Stimulated activated memory B cell treated with anti-CD40 and anti-IgM and Interleukin-4, amounts not matched to agents 10 μg/mL and 1 μg/mL and 100 μg/mL, for 72 hours (primary cell): Measurements from ENCODE around the gene SPATS2.
"Not testable (repeated sequence)": the region's sequence is repeated elsewhere in the genome, so short reads cannot be mapped to it uniquely, and the experiment has no call there.

Source experiments
- ATAC-seq: fragments of 150-1000 bp; cut with Tn5 transposase; 2 replicates; pipeline ENCODE4 v1.10.0; 2021
- H3K27ac Mint-ChIP-seq: one replicate; pipeline ENCODE4 v1.8.0; 2022; ENCODE audit warnings: mild to moderate bottlenecking, mixed read lengths
- H3K27me3 Mint-ChIP-seq: one replicate; pipeline ENCODE4 v1.8.0; 2022; ENCODE audit warnings: mixed read lengths
- H3K36me3 Mint-ChIP-seq: one replicate; pipeline ENCODE4 v1.8.0; 2022; ENCODE audit warnings: mixed read lengths
- H3K4me1 Mint-ChIP-seq: one replicate; pipeline ENCODE4 v1.8.0; 2022; ENCODE audit warnings: mixed read lengths
- H3K4me3 Mint-ChIP-seq: one replicate; pipeline ENCODE4 v1.8.0; 2022; ENCODE audit warnings: mild to moderate bottlenecking, moderate library complexity, mixed read lengths
- H3K9me3 Mint-ChIP-seq: one replicate; pipeline ENCODE4 v1.8.0; 2022; ENCODE audit warnings: mixed read lengths

Gene SPATS2

DNA sequence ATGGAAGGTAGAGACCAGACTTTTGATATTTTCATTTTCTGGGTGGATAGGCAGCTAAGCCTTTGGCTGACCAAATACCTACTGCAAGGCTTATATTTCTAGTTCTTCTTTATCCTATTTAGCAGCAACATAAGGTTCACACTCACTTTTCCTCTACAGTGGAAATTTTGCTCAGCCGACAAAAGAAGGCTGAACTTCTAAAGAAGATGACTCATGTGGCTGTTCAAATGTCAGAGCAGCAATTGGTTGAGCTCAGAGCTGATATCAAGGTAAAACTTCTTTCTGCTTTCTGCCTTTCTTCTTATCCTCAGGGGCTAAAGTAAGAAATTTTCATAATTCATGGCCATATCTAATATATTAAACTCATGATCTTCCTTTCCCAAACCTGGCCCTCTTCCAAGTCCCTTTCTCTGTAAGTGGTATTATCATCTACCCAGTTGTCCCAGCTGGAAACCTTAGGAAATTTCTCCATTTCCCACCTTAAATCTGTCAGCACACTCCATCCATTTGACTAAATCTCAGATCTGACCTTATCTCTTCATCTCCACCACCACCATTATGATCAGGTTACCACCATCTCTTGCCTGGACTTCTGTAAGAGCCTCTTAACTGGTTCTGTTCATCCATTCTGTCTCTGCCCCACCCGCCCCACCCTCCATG, 151.8 kb downstream of the SPATS2 start:
- Mint-ChIP-seq H3K4me3 (no peak overlapping the region), H3K27ac (peak overlapping the region; percentile 62), H3K4me1 (peaks cover 26% of the 10 kb centered on the region), H3K36me3 (peaks cover 16% of the 10 kb centered on the region), H3K27me3 (no peaks in the 10 kb centered on the region), H3K9me3 (no peaks in the 10 kb centered on the region)
- peak; percentile 54 for ATAC-seq

DNA sequence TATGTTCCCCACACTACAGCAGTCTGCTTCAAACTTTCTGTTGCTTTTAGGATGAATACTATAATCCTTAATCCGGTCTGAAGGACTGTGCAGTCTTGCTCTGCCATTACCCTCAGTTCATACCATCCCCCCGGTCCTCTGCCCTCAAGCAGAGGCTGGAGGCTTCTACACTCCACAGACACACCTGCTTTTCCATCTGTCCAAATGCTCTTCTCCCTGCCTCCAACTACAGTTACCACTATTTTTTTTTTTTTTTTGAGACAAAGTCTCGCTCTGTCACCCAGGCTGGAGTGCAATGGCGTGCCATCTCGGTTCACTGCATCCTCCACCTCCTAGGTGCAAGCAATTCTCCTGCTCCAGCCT, 152.3 kb downstream of the SPATS2 start:
- Mint-ChIP-seq H3K27ac (peak overlapping the region; percentile 62), H3K4me3 (no peak overlapping the region), H3K27me3 (no peaks in the 10 kb centered on the region), H3K36me3 (peaks cover 16% of the 10 kb centered on the region), H3K9me3 (no peaks in the 10 kb centered on the region), H3K4me1 (peaks cover 26% of the 10 kb centered on the region)
- no peak for ATAC-seq

DNA sequence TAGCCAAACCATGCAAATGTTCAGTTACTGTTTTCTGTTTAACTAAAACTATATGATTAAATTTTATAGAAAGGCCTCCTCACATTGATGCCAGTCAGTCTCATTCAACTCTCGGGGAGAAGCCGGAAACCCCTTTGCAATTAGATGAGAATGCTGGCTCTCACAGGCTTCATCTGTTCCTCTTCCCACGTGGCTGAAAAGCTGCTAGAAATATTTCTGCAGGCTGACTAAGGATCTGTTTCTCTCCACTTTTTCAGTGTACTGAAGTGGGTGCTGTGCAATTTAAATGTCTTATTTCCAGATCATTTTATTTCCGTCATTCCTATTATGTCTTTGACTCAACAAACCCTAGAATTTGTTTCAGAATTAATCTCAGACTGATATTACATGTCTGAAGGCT, 154.1 kb downstream of the SPATS2 start:
- no peaks in the 10 kb centered on the region for H3K9me3 Mint-ChIP-seq
- H3K27me3 Mint-ChIP-seq = no peaks in the 10 kb centered on the region
- H3K4me1 Mint-ChIP-seq = peaks cover 26% of the 10 kb centered on the region
- ATAC-seq = no peak
- no peak overlapping the region for H3K4me3 Mint-ChIP-seq
- no peak overlapping the region for H3K27ac Mint-ChIP-seq
- H3K36me3 Mint-ChIP-seq = peaks cover 35% of the 10 kb centered on the region

DNA sequence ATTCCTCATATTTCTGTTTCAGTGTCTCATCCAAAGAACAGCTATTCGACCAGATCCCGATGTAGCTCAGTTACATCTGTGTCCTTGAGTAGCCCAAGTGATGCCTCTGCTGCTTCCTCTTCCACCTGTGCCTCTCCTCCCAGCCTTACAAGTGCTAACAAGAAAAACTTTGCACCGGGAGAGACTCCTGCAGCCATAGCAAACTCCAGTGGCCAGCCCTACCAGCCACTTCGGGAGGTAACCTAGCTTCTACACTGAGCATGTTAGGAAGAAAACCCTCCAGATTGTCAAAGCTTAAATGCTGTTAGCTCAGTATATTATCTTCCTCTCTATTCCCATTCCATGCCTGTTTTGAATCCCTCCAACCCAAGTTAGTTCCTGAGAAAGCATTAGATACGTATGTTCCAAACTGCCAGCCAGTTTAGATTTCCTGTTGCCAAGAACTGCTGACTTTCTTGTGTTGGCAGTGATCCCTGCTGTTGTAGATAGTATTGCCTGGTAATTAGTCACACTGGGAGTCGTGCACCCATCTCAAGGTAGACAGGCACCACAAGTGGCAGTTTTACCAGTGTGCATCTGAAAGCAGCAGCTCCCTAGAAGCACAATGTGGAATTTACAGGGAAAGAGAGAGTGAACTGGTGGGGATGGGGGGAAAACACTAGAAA, 157.5 kb downstream of the SPATS2 start:
- Mint-ChIP-seq H3K36me3 (peaks cover 29% of the 10 kb centered on the region), H3K4me3 (no peak overlapping the region), H3K27me3 (no peaks in the 10 kb centered on the region), H3K27ac (no peak overlapping the region), H3K4me1 (peaks cover 16% of the 10 kb centered on the region), H3K9me3 (no peaks in the 10 kb centered on the region)
- no peak for ATAC-seq

DNA sequence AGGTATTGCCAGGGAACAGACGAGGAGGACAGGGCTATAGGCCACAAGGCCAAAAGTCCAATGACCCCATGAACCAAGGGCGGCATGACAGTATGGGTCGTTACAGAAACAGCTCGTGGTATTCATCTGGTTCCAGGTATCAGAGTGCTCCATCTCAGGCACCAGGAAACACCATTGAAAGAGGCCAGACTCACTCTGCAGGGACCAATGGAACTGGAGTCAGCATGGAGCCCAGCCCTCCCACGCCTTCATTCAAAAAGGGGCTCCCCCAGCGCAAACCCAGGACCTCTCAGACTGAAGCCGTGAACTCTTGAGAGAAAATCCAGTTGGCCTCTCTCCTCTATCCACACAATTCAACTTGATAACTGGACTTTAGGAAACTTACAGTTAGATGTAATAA, 158.7 kb downstream of the SPATS2 start:
- no peaks in the 10 kb centered on the region for H3K9me3 Mint-ChIP-seq
- H3K27ac Mint-ChIP-seq = no peak overlapping the region
- ATAC-seq = no peak
- H3K27me3 Mint-ChIP-seq = no peaks in the 10 kb centered on the region
- H3K4me3 Mint-ChIP-seq = no peak overlapping the region
- peaks cover 28% of the 10 kb centered on the region for H3K36me3 Mint-ChIP-seq
- peaks cover 15% of the 10 kb centered on the region for H3K4me1 Mint-ChIP-seq

DNA sequence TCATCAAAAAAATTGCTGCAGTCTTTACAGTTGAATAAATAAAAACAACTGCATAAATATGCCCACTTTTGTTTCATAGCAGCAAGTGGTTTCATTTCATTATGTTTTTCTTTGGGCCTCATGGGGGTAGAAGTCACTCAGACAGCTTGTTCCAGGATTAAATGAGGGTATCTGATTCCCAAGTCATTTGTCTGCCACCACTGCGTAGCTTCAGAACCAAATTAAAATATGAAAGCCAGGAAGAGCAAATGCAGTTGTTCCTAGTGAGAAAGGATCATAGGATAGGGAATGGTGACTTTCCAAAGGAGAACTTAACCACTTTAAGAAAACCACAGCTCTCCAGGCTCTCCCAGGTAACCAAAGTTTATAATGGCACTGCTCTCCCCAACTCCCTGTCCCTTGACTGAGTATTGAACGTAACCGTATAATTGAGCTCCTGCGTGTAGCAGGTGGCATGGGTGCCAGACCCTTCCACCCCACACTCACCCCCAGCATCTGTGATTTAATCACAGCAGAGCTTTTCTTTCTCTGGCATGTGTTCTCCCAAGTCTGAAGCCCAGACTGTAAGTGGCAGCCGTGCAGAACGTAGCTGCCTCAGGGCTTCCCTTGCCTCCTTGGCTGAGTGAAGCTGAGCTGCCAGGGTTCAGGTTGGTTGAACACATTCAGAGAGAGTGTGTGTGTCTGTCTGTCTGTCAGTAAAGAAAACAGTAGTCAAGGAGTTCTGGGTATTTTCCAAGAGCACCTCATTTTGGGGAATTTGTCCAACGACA, 160.3 kb downstream of the SPATS2 start:
- no peaks in the 10 kb centered on the region for H3K27me3 Mint-ChIP-seq
- ATAC-seq = no peak

DNA sequence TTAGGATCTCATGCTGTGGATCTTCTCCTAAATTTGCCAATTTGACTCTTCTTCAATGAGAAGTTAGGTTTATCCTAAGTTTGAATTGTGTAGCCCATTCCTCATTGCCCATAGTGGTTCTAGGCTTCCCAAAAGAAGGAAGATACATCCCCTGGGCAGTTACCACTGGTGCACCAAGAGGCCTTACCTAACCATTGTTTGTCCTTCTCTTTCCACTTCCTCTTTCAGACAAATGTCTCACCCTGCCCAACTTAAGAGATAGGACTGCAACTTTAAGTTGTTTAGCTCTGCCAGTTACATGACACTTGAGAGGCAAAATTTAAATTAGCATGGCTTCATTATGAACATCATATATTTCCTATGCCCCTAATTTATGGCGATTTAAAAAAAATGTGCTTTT, 162.2 kb downstream of the SPATS2 start:
- H3K36me3 Mint-ChIP-seq = peaks cover 22% of the 10 kb centered on the region

More for the DNA sequence above, 160.3 kb downstream of the SPATS2 start:
- Mint-ChIP-seq H3K36me3 (peaks cover 25% of the 10 kb centered on the region), H3K9me3 (no peaks in the 10 kb centered on the region), H3K4me1 (peaks cover 1% of the 10 kb centered on the region), H3K4me3 (no peak overlapping the region), H3K27ac (no peak overlapping the region)

DNA sequence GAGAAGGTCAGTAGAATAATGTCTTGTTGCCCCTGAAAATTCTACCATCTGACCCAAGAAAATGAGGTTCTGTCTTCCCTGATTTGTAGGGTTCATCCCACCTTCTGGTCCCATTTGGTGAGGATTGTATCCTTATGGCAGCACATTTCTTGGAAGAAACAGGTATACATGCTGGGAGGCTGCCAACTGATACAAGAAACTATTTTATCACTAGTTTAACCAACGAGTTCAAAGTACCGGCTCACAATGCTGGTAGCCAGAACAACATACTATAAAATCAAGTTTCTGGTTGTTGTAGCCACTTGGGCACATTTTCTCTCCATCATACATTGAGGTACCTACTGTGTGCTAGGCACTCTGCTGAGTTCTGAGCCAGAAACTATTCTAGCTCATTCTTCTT, 164.5 kb downstream of the SPATS2 start:
- Mint-ChIP-seq H3K9me3 (no peaks in the 10 kb centered on the region), H3K4me3 (no peak overlapping the region), H3K27me3 (peaks cover 21% of the 10 kb centered on the region), H3K4me1 (peaks cover 5% of the 10 kb centered on the region), H3K27ac (no peak overlapping the region), H3K36me3 (no peaks in the 10 kb centered on the region)
- ATAC-seq = no peak

More for the DNA sequence above, 162.2 kb downstream of the SPATS2 start:
- Mint-ChIP-seq H3K9me3 (no peaks in the 10 kb centered on the region), H3K4me3 (no peak overlapping the region), H3K27ac (no peak overlapping the region), H3K27me3 (no peaks in the 10 kb centered on the region), H3K4me1 (no peaks in the 10 kb centered on the region)
- ATAC-seq = no peak

DNA sequence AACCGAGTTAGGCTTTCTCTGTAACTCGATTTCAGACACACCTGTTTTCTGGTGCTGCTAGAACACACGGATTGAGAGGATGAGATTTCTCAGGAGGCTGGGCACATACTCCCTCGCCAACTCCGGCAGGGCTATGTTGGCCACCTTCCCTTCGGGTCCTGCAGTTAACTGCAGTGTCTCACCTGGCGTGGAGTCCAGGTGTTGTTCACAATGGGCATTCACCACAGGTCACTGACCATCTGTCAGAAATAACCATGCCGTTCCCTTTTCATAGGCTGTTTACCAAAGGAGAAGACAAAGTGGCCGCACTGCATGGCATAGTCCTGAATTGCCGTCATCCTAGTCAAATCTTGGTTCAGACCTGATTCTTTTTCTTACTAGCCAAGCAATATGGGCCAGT, 166.1 kb downstream of the SPATS2 start:
- no peak for ATAC-seq
- peaks cover 36% of the 10 kb centered on the region for H3K27me3 Mint-ChIP-seq

DNA sequence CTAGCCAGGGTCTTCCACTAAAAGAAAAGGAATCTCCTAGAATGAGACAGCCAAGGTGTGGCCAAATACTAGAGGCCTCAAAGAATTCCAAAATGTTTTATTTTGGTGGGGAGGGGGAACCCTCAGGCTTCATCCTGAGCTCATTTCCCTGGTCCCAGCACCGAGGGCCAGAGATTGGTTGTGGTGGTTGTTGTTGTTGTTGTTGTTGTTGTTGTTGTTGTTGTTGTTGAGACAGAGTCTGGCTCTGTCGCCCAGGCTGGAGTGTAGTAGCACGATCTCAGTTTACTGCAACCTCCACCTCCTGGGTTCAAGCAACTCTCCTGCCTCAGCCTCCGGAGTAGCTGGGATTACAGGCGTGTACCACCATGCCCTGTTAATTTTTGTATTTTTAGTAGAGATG, 166.9 kb downstream of the SPATS2 start:
- H3K9me3 Mint-ChIP-seq, ATAC-seq, H3K4me3 Mint-ChIP-seq, H3K36me3 Mint-ChIP-seq, H3K27ac Mint-ChIP-seq: not testable (repeated sequence)
- Mint-ChIP-seq H3K4me1 (peaks cover 17% of the 10 kb centered on the region), H3K27me3 (peaks cover 36% of the 10 kb centered on the region)

More for the DNA sequence above, 166.1 kb downstream of the SPATS2 start:
- Mint-ChIP-seq H3K4me3 (no peak overlapping the region), H3K36me3 (no peaks in the 10 kb centered on the region), H3K4me1 (peaks cover 17% of the 10 kb centered on the region), H3K27ac (no peak overlapping the region), H3K9me3 (no peaks in the 10 kb centered on the region)

DNA sequence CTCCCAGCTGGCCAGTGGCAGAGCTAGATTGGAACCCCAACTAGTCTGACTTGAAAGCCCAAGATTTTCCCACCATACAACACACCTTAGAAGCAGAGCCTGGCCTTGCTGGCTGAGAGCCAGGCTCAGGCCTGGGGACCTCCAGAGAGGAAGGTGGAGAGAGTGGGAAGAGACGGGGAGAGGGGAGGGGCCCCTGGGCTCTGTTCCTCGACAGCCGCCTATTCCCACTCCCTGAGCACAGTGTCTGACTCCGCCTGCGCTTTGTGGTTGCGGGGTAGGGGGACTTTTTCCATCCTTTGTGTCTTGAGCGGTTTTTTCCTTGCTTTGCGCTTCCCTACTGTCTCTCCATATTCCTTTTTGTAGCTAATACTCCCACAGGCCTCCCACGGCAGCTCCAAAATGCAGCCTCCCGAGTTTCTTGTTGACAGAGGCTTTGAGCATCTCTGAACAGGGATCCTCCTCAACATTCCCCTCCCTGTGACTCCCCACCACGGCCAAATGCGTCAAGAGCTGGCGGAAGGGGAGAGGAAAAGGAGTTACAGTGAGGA, 167.5 kb downstream of the SPATS2 start:
- Mint-ChIP-seq H3K9me3 (no peaks in the 10 kb centered on the region), H3K36me3 (no peaks in the 10 kb centered on the region), H3K4me3 (no peak overlapping the region), H3K4me1 (peaks cover 22% of the 10 kb centered on the region), H3K27me3 (peaks cover 39% of the 10 kb centered on the region), H3K27ac (no peak overlapping the region)
- no peak for ATAC-seq

DNA sequence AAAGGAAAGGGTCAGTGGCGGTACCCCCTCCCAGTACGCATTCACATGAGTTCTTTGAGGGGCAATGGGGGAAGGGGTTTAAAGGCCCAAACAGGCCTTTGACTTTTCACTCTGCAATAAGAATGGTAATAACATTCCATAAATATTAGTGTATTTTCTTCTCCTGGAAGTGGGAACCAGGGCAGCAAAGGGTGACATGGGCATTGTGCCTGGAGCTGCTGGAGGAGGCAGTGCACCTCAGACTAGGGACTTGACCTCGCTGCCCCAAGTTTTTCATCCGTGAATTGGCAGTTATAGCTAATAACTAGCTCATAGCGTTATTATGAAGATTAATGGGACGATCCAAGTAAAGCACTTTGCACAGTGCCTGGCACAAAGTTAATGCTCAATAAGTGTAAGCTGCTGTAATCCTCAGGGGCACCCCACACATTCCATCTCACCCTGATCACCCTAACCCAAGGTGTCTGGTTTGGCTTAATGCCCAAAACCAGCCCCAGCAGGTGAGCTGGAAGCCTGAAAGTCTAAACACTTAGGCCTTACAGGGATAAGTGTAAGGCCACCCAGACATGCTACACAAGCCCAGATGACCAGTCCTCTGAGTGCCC, 168.8 kb downstream of the SPATS2 start:
- no peaks in the 10 kb centered on the region for H3K36me3 Mint-ChIP-seq
- H3K4me3 Mint-ChIP-seq = no peak overlapping the region
- no peak for ATAC-seq
- H3K27me3 Mint-ChIP-seq = peaks cover 47% of the 10 kb centered on the region
- no peaks in the 10 kb centered on the region for H3K9me3 Mint-ChIP-seq
- peaks cover 34% of the 10 kb centered on the region for H3K4me1 Mint-ChIP-seq
- H3K27ac Mint-ChIP-seq = peak overlapping the region; percentile 4

DNA sequence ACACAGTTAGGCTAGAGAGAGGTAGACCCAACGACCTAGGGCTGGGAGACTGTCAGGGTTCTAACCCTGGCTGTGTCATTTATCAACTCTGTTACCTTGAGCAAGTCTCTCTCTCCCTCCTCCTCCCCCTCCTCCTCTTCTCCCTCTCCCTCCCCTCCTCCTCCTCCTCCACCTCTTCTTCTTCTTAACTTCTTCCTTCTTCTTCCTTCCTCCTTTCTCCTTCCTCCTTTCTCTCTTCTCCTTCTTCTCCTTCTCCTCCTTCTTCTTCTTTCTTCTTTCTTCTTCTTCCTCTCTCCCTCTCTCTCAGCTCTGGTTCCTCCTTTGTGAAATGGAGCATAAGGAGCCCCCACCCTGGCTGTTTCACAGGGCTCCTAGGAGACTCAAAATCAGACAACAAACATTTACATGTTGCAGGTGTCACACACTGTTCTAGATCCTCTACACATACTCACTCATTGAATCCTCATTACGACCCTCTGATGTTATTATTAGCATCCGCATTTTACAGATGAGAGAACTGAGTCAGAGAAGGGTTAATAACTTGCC, 169.3 kb downstream of the SPATS2 start:
- peaks cover 47% of the 10 kb centered on the region for H3K27me3 Mint-ChIP-seq
- H3K9me3 Mint-ChIP-seq = no peaks in the 10 kb centered on the region
- no peak for ATAC-seq
- H3K4me3 Mint-ChIP-seq = peak overlapping the region; percentile 1
- peak overlapping the region; percentile 4 for H3K27ac Mint-ChIP-seq
- peaks cover 40% of the 10 kb centered on the region for H3K4me1 Mint-ChIP-seq
- no peaks in the 10 kb centered on the region for H3K36me3 Mint-ChIP-seq

DNA sequence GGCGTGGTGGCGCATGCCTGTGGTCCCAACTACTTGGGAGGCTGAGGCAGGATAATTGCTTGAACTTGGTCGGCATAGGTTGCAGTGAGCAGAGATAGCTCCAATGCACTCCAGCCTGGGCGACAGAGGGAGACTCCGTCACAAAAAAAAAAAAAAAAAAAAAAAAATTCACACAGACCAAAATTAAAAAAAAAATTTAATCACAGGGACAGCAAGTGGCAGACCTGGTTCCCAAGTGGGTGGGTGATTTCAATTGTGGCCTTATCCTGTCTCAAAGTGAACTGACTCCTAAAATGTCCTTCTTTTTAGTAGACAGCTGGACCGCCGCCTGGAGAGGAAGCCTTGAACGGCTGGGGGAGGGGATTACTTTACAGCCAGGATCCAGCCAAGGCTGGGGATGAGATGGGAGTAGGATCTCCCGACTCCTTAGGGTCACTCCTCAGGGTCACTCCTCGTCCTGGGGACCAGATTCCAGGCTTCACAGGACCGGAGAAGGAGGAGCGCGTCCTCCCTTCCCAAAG, 170.0 kb downstream of the SPATS2 start:
- Mint-ChIP-seq H3K9me3 (no peaks in the 10 kb centered on the region), H3K27me3 (peaks cover 47% of the 10 kb centered on the region), H3K4me3 (peak overlapping the region; percentile 80), H3K36me3 (no peaks in the 10 kb centered on the region), H3K27ac (no peak overlapping the region), H3K4me1 (peaks cover 45% of the 10 kb centered on the region)
- ATAC-seq = no peak
